K562 (cell line): ENCODE results near the gene ADPGK. TPM values are rescaled to one million over a fixed set of nuclear protein-coding genes. Genes with fewer than 3 reads are reported as not detected.
A peak's percentile ranks its signal among the peaks of the same experiment; 100 is the strongest.

Source experiments
- ATAC-seq: fragments of 200-7000 bp; cut with Tn5 transposase; 3 replicates; pipeline ENCODE4 v1.9.1; 2020; ENCODE audit warnings: moderate library complexity
- BruUV-seq: library from RNA; stranded (reverse); fragments of 400-500 nt; replicated peaks from 2 replicates; lab custom pipeline; 2021; lab: Mats Ljungman, UMichigan
- CTCF ChIA-PET: fragments of 300-600 bp; formaldehyde crosslinking; extraction: SDS; loops from one replicate; lab custom pipeline; 2021; ENCODE audit warnings: low intra/inter-chr PET ratio; lab: Yijun Ruan, JAX
- POLR2A ChIA-PET: fragments of 300-600, 350-650 bp; sonication (Branson Sonifier 250); formaldehyde crosslinking; extraction: SDS; loops from one replicate; lab custom pipeline; 2021; ENCODE audit warnings: antibody characterized with exemption, inconsistent platforms; lab: Yijun Ruan, JAX
- DNase-seq, 4 experiments: peaks; one replicate each; pipeline versions ENCODE4 v3.0.0 to v3.0.0-alpha.2; 2011 to 2018; ENCODE audit warnings: low spot score in 3 of 4, mixed read lengths in 3 of 4; ENCODE audit errors: extremely low read depth in 1 of 4
- FAIRE-seq: peaks from 2 replicates; lab custom pipeline; 2011; peaks lifted over from hg19 to GRCh38; lab: Jason Lieb, UNC
- H2AFZ ChIP-seq: 2 replicates; pipeline ENCODE4 v1.6.0; 2011; ENCODE audit warnings: low read depth, low read length, control low read depth, inconsistent platforms
- H3K27ac ChIP-seq: fragments of 200-600 bp; 3 replicates; pipeline ENCODE4 v1.8.0; 2011; ENCODE audit warnings: low read depth, mild to moderate bottlenecking, control low read depth, inconsistent platforms, low read length, moderate library complexity, mixed read lengths; ENCODE audit errors: extremely low read depth
- H3K27me3 ChIP-seq, 2 experiments: fragments of 300-600 bp in 1 of 2; 2 replicates in 1 of 2; 3 replicates in 1 of 2; pipeline versions ENCODE4 v1.6.0 to v1.8.0; 2011; ENCODE audit warnings: inconsistent platforms in 2 of 2, low read length in 2 of 2, mild to moderate bottlenecking in 1 of 2, mixed read lengths in 1 of 2, moderate library complexity in 1 of 2; ENCODE audit not compliant: control insufficient read depth in 2 of 2, insufficient read depth in 2 of 2
- H3K36me3 ChIP-seq: fragments of 300-600 bp; 3 replicates; pipeline ENCODE4 v1.8.0; 2011; ENCODE audit warnings: mild to moderate bottlenecking, low read length, inconsistent platforms; ENCODE audit not compliant: control insufficient read depth, insufficient read depth
- H3K4me1 ChIP-seq, 2 experiments: fragments of 200-600 bp in 1 of 2; replicated peaks in 1 of 2; 2 replicates in 1 of 2; 3 replicates in 1 of 2; pipeline versions ENCODE4 v1.5.1 to v1.8.0; 2011; ENCODE audit warnings: inconsistent platforms in 2 of 2, low read length in 2 of 2, mild to moderate bottlenecking in 1 of 2, mixed read lengths in 1 of 2, moderate library complexity in 1 of 2; ENCODE audit not compliant: control insufficient read depth in 2 of 2, insufficient read depth in 2 of 2
- H3K4me2 ChIP-seq: 2 replicates; pipeline ENCODE4 v1.6.1; 2011; ENCODE audit warnings: low read length, control low read depth, inconsistent platforms, mixed read lengths; ENCODE audit not compliant: insufficient read depth
- H3K4me3 ChIP-seq: fragments of 200-600 bp; sonication (generic), shearing (Covaris generic); 2 replicates; pipeline ENCODE4 v1.5.1; 2016; ENCODE audit warnings: control low read depth, inconsistent platforms
- H3K79me2 ChIP-seq: fragments of 200-600 bp; 3 replicates; pipeline ENCODE4 v1.8.0; 2011; ENCODE audit warnings: low read length, inconsistent platforms; ENCODE audit not compliant: control insufficient read depth, insufficient read depth
- H3K9ac ChIP-seq, 2 experiments: 2 replicates each; pipeline versions ENCODE4 v1.6.0 to v1.6.1; 2011; ENCODE audit warnings: low read depth in 2 of 2, low read length in 2 of 2, control low read depth in 1 of 2, inconsistent platforms in 1 of 2, mild to moderate bottlenecking in 1 of 2, mixed read lengths in 1 of 2; ENCODE audit not compliant: insufficient read depth in 1 of 2
- H3K9me1 ChIP-seq: one replicate; pipeline ENCODE4 v1.6.0; 2011; ENCODE audit warnings: inconsistent platforms, mild to moderate bottlenecking, low read length, moderate library complexity; ENCODE audit not compliant: control insufficient read depth, insufficient read depth
- H3K9me3 ChIP-seq: replicated peaks from 2 replicates; pipeline ENCODE4 v1.5.1; 2011; ENCODE audit warnings: low read depth, low read length, inconsistent platforms; ENCODE audit not compliant: control insufficient read depth, insufficient read depth
- H4K20me1 ChIP-seq: replicated peaks from 2 replicates; pipeline ENCODE4 v1.6.1; 2011; ENCODE audit warnings: low read length, inconsistent platforms, mixed read lengths; ENCODE audit not compliant: control insufficient read depth, insufficient read depth
- BRF2 ChIP-seq: IDR thresholded peaks from 3 replicates; pipeline ENCODE4 v1.6.1; 2011; ENCODE audit warnings: borderline replicate concordance, mild to moderate bottlenecking; ENCODE audit not compliant: insufficient read length, insufficient read depth
- C11orf30 ChIP-seq: fragments of 450-650 bp; IDR thresholded peaks from 2 replicates; pipeline ENCODE4 v1.6.1; 2016; ENCODE audit warnings: low read depth, mild to moderate bottlenecking
- ERF ChIP-seq: fragments of 450-650 bp; formaldehyde crosslinking; IDR thresholded peaks from 2 replicates; pipeline ENCODE4 v1.4.0; 2020; ENCODE audit warnings: mild to moderate bottlenecking, mixed read lengths
- IRF9 ChIP-seq: fragments of 450-650 bp; IDR thresholded peaks from 2 replicates; pipeline ENCODE4 v1.6.1; 2016; ENCODE audit warnings: missing biosample characterization, missing genetic modification characterization
- KHSRP ChIP-seq: fragments of 450-650 bp; IDR thresholded peaks from 2 replicates; pipeline ENCODE4 v1.6.1; 2017
- MAFF ChIP-seq: IDR thresholded peaks from 2 replicates; pipeline ENCODE4 v1.6.1; 2012; ENCODE audit warnings: low read length, improper control_type of control experiment
- MAFK ChIP-seq: IDR thresholded peaks from 2 replicates; pipeline ENCODE4 v1.6.1; 2011; ENCODE audit warnings: low read length, improper control_type of control experiment
- MCM2 ChIP-seq: fragments of 450-650 bp; IDR thresholded peaks from 2 replicates; pipeline ENCODE4 v1.6.1; 2017; ENCODE audit warnings: low read depth, mild to moderate bottlenecking
- NFXL1 ChIP-seq: fragments of 450-650 bp; formaldehyde crosslinking; IDR thresholded peaks from 2 replicates; pipeline ENCODE4 v1.4.0; 2021; ENCODE audit warnings: mild to moderate bottlenecking
- PBX2 ChIP-seq, 2 experiments: IDR thresholded peaks in 1 of 2; conservative IDR thresholded peaks in 1 of 2; 2 replicates each; pipeline ENCODE4 v1.6.1; 2016; ENCODE audit warnings: low read depth in 2 of 2, mild to moderate bottlenecking in 1 of 2, missing compliant biosample characterization in 1 of 2, missing genetic modification characterization in 1 of 2, moderate library complexity in 1 of 2
- PHB2 ChIP-seq: fragments of 450-650 bp; IDR thresholded peaks from 2 replicates; pipeline ENCODE4 v1.6.1; 2017; ENCODE audit warnings: low read depth
- POLR2H ChIP-seq: IDR thresholded peaks from 2 replicates; pipeline ENCODE4 v1.6.1; 2016; ENCODE audit warnings: missing genetic modification characterization, low read depth, mild to moderate bottlenecking, control low read depth, missing compliant biosample characterization, moderate library complexity
- POLR3G ChIP-seq: IDR thresholded peaks from 2 replicates; pipeline ENCODE4 v1.6.1; 2011; ENCODE audit not compliant: insufficient read length, insufficient replicate concordance; ENCODE audit errors: extremely low read depth
- RAD21 ChIP-seq, 2 experiments: fragments of 250-450 bp in 1 of 2; fragments of 450-650 bp in 1 of 2; sonication (Bioruptor Pico) in 1 of 2; formaldehyde crosslinking in 1 of 2; IDR thresholded peaks in 1 of 2; conservative IDR thresholded peaks in 1 of 2; 2 replicates each; pipeline versions ENCODE4 v1.4.0 to v1.8.0; 2020 to 2022; ENCODE audit warnings: mild to moderate bottlenecking in 2 of 2, moderate library complexity in 1 of 2
- RHOXF2B ChIP-seq: fragments of 250-450 bp; sonication (Bioruptor Pico); conservative IDR thresholded peaks from 2 replicates; pipeline ENCODE4 v1.5.1; 2021
- SMARCC2 ChIP-seq: fragments of 450-650 bp; IDR thresholded peaks from 2 replicates; pipeline ENCODE4 v1.6.1; 2017; ENCODE audit warnings: antibody characterized with exemption, moderate library complexity, mild to moderate bottlenecking, low read depth
- TGIF2 ChIP-seq: sonication (generic); formaldehyde crosslinking; IDR thresholded peaks from 2 replicates; pipeline ENCODE4 v1.8.1; 2022; ENCODE audit warnings: mild to moderate bottlenecking, missing genetic modification reagents, moderate library complexity
- ZNF316 ChIP-seq: fragments of 450-650 bp; IDR thresholded peaks from 2 replicates; pipeline ENCODE4 v1.6.1; 2016
- ZNF347 ChIP-seq: fragments of 450-650 bp; formaldehyde crosslinking; IDR thresholded peaks from 2 replicates; pipeline ENCODE4 v1.4.0; 2020; ENCODE audit warnings: low read depth, mild to moderate bottlenecking, moderate library complexity
- ZNF436 ChIP-seq: fragments of 250-450, 450-650 bp; sonication (Bioruptor Pico); formaldehyde crosslinking; IDR thresholded peaks from 2 replicates; pipeline ENCODE4 v1.7.0; 2020; ENCODE audit warnings: mild to moderate bottlenecking
- WGBS: fragments of 100-300 bp; shearing (Covaris generic); methylation state at CpG from one replicate; pipeline ENCODE4 v1.1.6; 2016; ENCODE audit warnings: low coverage, mixed read lengths; ENCODE audit not compliant: insufficient coverage; ENCODE audit errors: missing lambda C conversion rate; 5-methylcytosine and 5-hydroxymethylcytosine counted together
- in situ Hi-C: fragments of 300-500 bp; cut with MboI; formaldehyde crosslinking; loops from 4 replicates; pipeline ENCODE4 v1.15.0; 2018; ENCODE audit warnings: inconsistent platforms, mixed read lengths
- intact Hi-C: fragments of 100-400 bp; cut with micrococcal nuclease; formaldehyde crosslinking; loops from 2 replicates; pipeline ENCODE4 v1.14.2; 2022
- polyA plus RNA-seq, 8 experiments: library from polyadenylated mRNA; depleted of rRNA in 4 of 8; stranded (reverse) in 5 of 8; unstranded in 3 of 8; fragments of >200 nt; fragmentation: Nextera tagmentation in 2 of 8; fragmentation: Illumina TruSeq in 1 of 8; extraction: Ambion mirVana in 2 of 8; extraction: Trizol in 1 of 8; gene quantifications; 2 replicates each; pipeline versions ENCODE4 v1.2.1 to v1.2.3, GENCODE V29; 2011 to 2014; ENCODE audit warnings: inconsistent platforms in 1 of 8, missing spikeins in 1 of 8
- total RNA-seq, 7 experiments: library from RNA; depleted of rRNA in 6 of 7; stranded (reverse); fragments of >200 nt in 6 of 7; fragmentation: Illumina TruSeq in 2 of 7; extraction: Trizol in 2 of 7; gene quantifications; 2 replicates each; pipeline versions ENCODE4 v1.2.1 to v1.2.3, GENCODE V29; 2011 to 2021; ENCODE audit warnings: low replicate concordance in 1 of 7

Gene ADPGK
- total and polyA plus RNA-seq, 9 of the 15 experiments (the other 6 are each of a cell fraction or from before 2014, with no cell fraction given): 13.4 to 97.4 (median 48.5) TPM

- in situ Hi-C loops (no loop called here), intact Hi-C loops (no loop called here)
- ChIA-PET POLR2A (no interaction called here), CTCF (no interaction called here)
- no peak for DNase-seq
- H3K9ac ChIP-seq: no peak overlapping the region
- ATAC-seq: no peak
- H3K4me2 ChIP-seq: no peak overlapping the region
- H3K27ac ChIP-seq: no peak overlapping the region
- no peaks in the 10 kb centered on the region for H3K79me2 ChIP-seq
- no peaks in the 10 kb centered on the region for H3K9me1 ChIP-seq
- H3K4me3 ChIP-seq: no peak overlapping the region
- no peaks in the 10 kb centered on the region for H3K9me3 ChIP-seq
- FAIRE-seq: no peak
- peaks cover 0 to 3% of the 10 kb centered on the region in 2 experiments; a peak in 3 of 5 replicates for H3K4me1 ChIP-seq
- WGBS: 88% methylated on average over 1 of the region's 1 CpG
- no TSS peak for BruUV-seq
- H4K20me1 ChIP-seq: no peaks in the 10 kb centered on the region
- no peak overlapping the region for H2AFZ ChIP-seq
- peaks cover 56% of the 10 kb centered on the region for H3K36me3 ChIP-seq
- H3K27me3 ChIP-seq: no peaks in the 10 kb centered on the region
- TF ChIP-seq BRF2 (no peak), SMARCC2 (no peak), MCM2 (no peak), ZNF316 (peak; percentile 70), C11orf30 (peak; percentile 61), PHB2 (no peak), MAFK (peak; percentile 35; the same call in 1 of the 2 replicates), KHSRP (no peak), ZNF347 (CRISPR knock-in tag) (no peak), PBX2 (CRISPR knock-in tag; IDR thresholded peaks at IDR 0.05; ENCODE audit: low read depth) (no peak), PBX2 (tag; conservative IDR thresholded peaks at IDR 0.05; ENCODE audit: low read depth) (no peak), ZNF436 (CRISPR knock-in tag) (no peak), RHOXF2B (no peak), POLR2H (tag) (no peak), POLR3G (no peak), ERF (CRISPR knock-in tag) (no peak), MAFF (peak; percentile 37), IRF9 (tag) (no peak), NFXL1 (CRISPR knock-in tag) (no peak), TGIF2 (CRISPR knock-in tag) (no peak), RAD21 (CRISPR knock-in tag; conservative IDR thresholded peaks at IDR 0.05 in 1 of 2, IDR thresholded peaks at IDR 0.05 in 1 of 2) (no peak)
Observed at GRCh38 chr15:72737723-72738122, 45.8 kb downstream of the ADPGK start.
